ENCODE data around the gene DENND1A. TPM values are rescaled to one million over a fixed set of nuclear protein-coding genes. Genes with fewer than 3 reads are reported as not detected.

DENND1A gene
- total and polyA plus RNA-seq, 2 donors from 2014 or later = 16.3 to 19.6 TPM

DNA sequence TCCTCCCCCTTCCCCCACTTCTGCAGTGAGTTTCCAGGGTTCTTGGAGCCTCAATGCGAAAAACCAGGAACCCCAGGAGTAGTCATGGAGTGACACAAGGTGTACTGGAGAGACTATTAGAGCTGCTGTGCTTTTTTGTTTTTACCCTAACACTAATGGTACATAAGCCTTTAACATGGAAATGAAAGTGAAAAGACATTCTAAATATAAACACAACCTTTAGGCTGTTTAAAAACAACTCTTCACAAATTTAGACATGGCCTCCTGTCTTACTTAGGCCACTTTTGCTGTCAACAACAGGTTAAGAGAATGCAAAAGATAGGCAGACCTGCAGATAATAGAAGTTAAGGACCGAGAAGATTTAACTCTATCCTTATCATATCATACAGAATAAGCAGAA, 232.2 kb downstream of the DENND1A start:
- no peak for FAIRE-seq
- H3K4me1 ChIP-seq (ENCODE audit: control insufficient read depth in 2 of 3, insufficient read depth in 2 of 3, low read depth in 1 of 3, low read length in 3 of 3) = peaks cover 0 to 2% (median 0%) of the 10 kb centered on the region in 3 donors
- no peak overlapping the region for H3K27ac ChIP-seq (ENCODE audit: low read depth in 2 of 2, low read length in 2 of 2)

DNA sequence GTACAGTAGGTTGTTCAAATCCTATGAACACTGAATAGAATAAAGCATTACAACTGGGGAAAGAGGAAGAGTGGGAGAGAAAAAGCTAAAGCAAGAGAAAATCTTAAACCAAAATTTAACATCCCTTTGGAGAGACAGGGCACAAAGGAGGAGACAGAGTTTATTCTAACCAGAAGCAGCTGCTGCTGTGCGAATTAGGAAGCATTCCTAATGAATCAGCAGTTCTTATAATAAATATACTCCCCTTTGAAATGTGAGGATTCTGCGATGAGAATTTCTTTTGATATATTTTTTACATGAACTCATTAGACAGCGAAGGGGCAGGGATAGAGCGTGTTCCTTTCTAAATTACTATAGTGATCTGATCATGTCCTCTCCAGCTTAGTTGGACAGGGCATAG, 233.4 kb downstream of the DENND1A start:
- Histone ChIP-seq H3K27ac (ENCODE audit: low read depth in 2 of 2, low read length in 2 of 2) (no peak overlapping the region), H3K4me1 (ENCODE audit: control insufficient read depth in 2 of 3, insufficient read depth in 2 of 3, low read depth in 1 of 3, low read length in 3 of 3) (peaks cover 0 to 2% (median 0%) of the 10 kb centered on the region in 3 donors), H3K9ac (ENCODE audit: low read length in 3 of 3) (no peak overlapping the region), H3K27me3 (ENCODE audit: control insufficient read depth, insufficient read depth, low read length) (no peaks in the 10 kb centered on the region), H3K36me3 (ENCODE audit: control insufficient read depth in 2 of 3, insufficient read depth in 3 of 3, low read length in 3 of 3) (no peaks in the 10 kb centered on the region), H3K9me3 (ENCODE audit: control insufficient read depth in 2 of 3, insufficient read depth in 1 of 3, low read length in 3 of 3) (peaks cover 0 to 3% (median 0%) of the 10 kb centered on the region in 3 donors), H3K4me3 (ENCODE audit: low read length in 3 of 3) (no peak overlapping the region)
- DNase-seq (peak in 1 of 5 donors; percentile 15), FAIRE-seq (no peak)
- intact Hi-C loops (cut with DNase I) = no loop called here
- TF ChIP-seq, protein P1, sequence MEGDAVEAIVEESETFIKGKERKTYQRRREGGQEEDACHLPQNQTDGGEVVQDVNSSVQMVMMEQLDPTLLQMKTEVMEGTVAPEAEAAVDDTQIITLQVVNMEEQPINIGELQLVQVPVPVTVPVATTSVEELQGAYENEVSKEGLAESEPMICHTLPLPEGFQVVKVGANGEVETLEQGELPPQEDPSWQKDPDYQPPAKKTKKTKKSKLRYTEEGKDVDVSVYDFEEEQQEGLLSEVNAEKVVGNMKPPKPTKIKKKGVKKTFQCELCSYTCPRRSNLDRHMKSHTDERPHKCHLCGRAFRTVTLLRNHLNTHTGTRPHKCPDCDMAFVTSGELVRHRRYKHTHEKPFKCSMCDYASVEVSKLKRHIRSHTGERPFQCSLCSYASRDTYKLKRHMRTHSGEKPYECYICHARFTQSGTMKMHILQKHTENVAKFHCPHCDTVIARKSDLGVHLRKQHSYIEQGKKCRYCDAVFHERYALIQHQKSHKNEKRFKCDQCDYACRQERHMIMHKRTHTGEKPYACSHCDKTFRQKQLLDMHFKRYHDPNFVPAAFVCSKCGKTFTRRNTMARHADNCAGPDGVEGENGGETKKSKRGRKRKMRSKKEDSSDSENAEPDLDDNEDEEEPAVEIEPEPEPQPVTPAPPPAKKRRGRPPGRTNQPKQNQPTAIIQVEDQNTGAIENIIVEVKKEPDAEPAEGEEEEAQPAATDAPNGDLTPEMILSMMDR (IDR thresholded peaks at IDR 0.05; ENCODE audit: borderline replicate concordance, extremely low read depth, insufficient read depth) = no peak

More for the DNA sequence above, 232.2 kb downstream of the DENND1A start:
- no peak for DNase-seq
- Histone ChIP-seq H3K36me3 (ENCODE audit: control insufficient read depth in 2 of 3, insufficient read depth in 3 of 3, low read length in 3 of 3) (no peaks in the 10 kb centered on the region), H3K9ac (ENCODE audit: low read length in 3 of 3) (no peak overlapping the region), H3K27me3 (ENCODE audit: control insufficient read depth, insufficient read depth, low read length) (no peaks in the 10 kb centered on the region), H3K9me3 (ENCODE audit: control insufficient read depth in 2 of 3, insufficient read depth in 1 of 3, low read length in 3 of 3) (peaks cover 0 to 13% (median 3%) of the 10 kb centered on the region in 3 donors), H3K4me3 (ENCODE audit: low read length in 3 of 3) (no peak overlapping the region)
- TF ChIP-seq, protein P1 (IDR thresholded peaks at IDR 0.05; ENCODE audit: borderline replicate concordance, extremely low read depth, insufficient read depth) = no peak
- intact Hi-C loops (cut with DNase I) = no loop called here

DNA sequence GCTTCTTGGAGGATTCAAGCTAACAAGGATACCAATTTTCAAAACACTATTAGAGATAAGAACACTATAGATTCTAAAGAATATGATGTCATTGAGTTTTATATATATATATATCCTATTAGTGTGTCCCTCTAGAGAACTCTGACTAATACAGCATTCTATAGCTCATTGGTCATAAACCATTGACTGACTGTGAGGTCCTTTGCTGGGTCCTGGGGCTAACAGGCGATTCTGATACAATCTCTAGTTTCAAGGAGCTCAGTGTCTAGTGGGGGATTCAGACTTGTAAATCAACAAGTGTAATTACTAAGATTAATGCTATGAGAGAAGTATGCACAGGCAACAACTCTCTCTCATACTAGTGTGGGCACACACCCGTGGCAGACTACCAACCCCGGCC, 234.5 kb downstream of the DENND1A start:
- Histone ChIP-seq H3K27ac (ENCODE audit: low read depth in 2 of 2, low read length in 2 of 2) (no peak overlapping the region), H3K36me3 (ENCODE audit: control insufficient read depth in 2 of 3, insufficient read depth in 3 of 3, low read length in 3 of 3) (no peaks in the 10 kb centered on the region), H3K4me1 (ENCODE audit: control insufficient read depth in 2 of 3, insufficient read depth in 2 of 3, low read depth in 1 of 3, low read length in 3 of 3) (peaks cover 0 to 2% (median 0%) of the 10 kb centered on the region in 3 donors), H3K9me3 (ENCODE audit: control insufficient read depth in 2 of 3, insufficient read depth in 1 of 3, low read length in 3 of 3) (no peaks in the 10 kb centered on the region), H3K4me3 (ENCODE audit: low read length in 3 of 3) (no peak overlapping the region), H3K9ac (ENCODE audit: low read length in 3 of 3) (no peak overlapping the region), H3K27me3 (ENCODE audit: control insufficient read depth, insufficient read depth, low read length) (no peaks in the 10 kb centered on the region)
- no peak for DNase-seq
- TF ChIP-seq, protein P1 (IDR thresholded peaks at IDR 0.05; ENCODE audit: borderline replicate concordance, extremely low read depth, insufficient read depth) = no peak
- intact Hi-C loops (cut with DNase I) = no loop called here
- FAIRE-seq = no peak

DNA sequence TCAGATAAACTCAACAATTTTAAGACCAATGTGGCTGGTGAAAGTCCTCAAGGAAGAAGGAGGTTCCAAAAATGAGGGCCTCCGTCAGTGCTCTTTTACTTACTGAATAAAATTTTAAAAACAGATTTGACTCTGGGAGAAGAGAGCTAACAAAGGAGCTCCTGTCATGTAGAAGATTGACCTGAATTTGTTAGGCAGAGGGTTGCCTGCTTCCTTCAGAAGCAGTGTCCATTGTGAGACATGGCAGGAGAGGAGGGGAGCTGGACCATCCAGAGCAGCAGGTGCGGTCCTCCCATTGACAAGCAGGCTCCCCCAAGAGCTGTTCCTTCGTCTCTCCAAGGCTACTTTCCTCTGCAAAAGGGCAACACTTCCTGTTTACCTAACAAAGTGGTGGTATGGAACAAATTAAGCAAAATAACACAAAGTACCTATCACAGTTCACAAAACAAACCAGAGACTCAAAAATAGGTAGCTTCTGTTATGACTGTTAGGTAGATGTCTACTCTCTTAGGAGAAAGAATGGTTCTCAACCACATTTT, 238.1 kb downstream of the DENND1A start:
- intact Hi-C loops (cut with DNase I) = no loop called here
- Histone ChIP-seq H3K27ac (ENCODE audit: low read depth in 2 of 2, low read length in 2 of 2) (no peak overlapping the region), H3K4me1 (ENCODE audit: control insufficient read depth in 2 of 3, insufficient read depth in 2 of 3, low read depth in 1 of 3, low read length in 3 of 3) (peaks cover 0 to 17% (median 5%) of the 10 kb centered on the region in 3 donors), H3K9ac (ENCODE audit: low read length in 3 of 3) (no peak overlapping the region), H3K27me3 (ENCODE audit: control insufficient read depth, insufficient read depth, low read length) (no peaks in the 10 kb centered on the region), H3K9me3 (ENCODE audit: control insufficient read depth in 2 of 3, insufficient read depth in 1 of 3, low read length in 3 of 3) (no peaks in the 10 kb centered on the region), H3K36me3 (ENCODE audit: control insufficient read depth in 2 of 3, insufficient read depth in 3 of 3, low read length in 3 of 3) (no peaks in the 10 kb centered on the region), H3K4me3 (ENCODE audit: low read length in 3 of 3) (no peak overlapping the region)
- FAIRE-seq (no peak), DNase-seq (no peak)
- TF ChIP-seq, protein P1 (IDR thresholded peaks at IDR 0.05; ENCODE audit: borderline replicate concordance, extremely low read depth, insufficient read depth) = no peak

Data from kidney (tissue), 14 donors.